Bronchial epithelial cell (primary cell): ENCODE results near the gene AHDC1. TPM values are rescaled to one million over a fixed set of nuclear protein-coding genes. Genes with fewer than 3 reads are reported as not detected.

ENCODE experiments used
- DNase-seq: peaks from one replicate; pipeline ENCODE4 v3.0.0-alpha.2; 2010; ENCODE audit warnings: low read depth
- FAIRE-seq: peaks from 2 replicates; lab custom pipeline; 2011; peaks lifted over from hg19 to GRCh38; lab: Jason Lieb, UNC
- H3K27me3 ChIP-seq: 2 replicates; pipeline ENCODE4 v1.5.1; 2011; ENCODE audit warnings: low read length; ENCODE audit not compliant: control insufficient read depth, insufficient read depth
- H3K36me3 ChIP-seq: 2 replicates; pipeline ENCODE4 v1.5.1; 2011; ENCODE audit warnings: low read length; ENCODE audit not compliant: control insufficient read depth, insufficient read depth
- H3K4me3 ChIP-seq: 2 replicates; pipeline ENCODE4 v1.5.1; 2011; ENCODE audit warnings: mild to moderate bottlenecking, low read depth, low read length, control low read depth
- CTCF ChIP-seq: IDR thresholded peaks from 2 replicates; pipeline ENCODE4 v1.5.1; 2011; ENCODE audit warnings: mild to moderate bottlenecking, moderate library complexity, low read length, control low read depth, inconsistent platforms; ENCODE audit not compliant: insufficient read depth, severe bottlenecking
- total RNA-seq: library from RNA; depleted of rRNA; stranded (reverse); fragments of >200 nt; gene quantifications from 2 replicates; pipeline ENCODE4 v1.2.1, GENCODE V29; 2014

The AHDC1 gene
- total RNA-seq, 1 donor from 2014 or later: 5.0 TPM

DNA sequence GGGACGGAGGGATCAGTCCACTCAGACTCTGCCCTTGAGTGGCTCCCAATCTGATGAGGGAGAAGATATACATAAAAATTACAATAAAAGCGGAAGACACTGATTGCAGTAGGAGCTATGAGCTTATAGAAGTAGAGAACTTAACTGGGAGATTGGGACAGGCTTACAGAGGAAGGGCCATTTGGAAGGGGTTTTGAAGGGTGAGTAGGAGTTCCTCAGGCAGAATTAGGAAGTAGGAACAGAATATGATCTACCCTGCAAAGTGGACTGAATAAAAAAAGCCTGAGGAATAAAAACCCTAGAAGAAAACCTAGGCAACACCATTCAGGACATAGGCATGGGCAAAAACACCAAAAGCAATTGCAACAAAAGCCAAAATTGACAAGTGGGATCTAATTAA, 104.8 kb downstream of the AHDC1 start:
- TF ChIP-seq CTCF: no peak
- no peak for FAIRE-seq
- no peak overlapping the region for H3K4me3 ChIP-seq
- no peak for DNase-seq
- no peaks in the 10 kb centered on the region for H3K27me3 ChIP-seq
- H3K36me3 ChIP-seq: no peaks in the 10 kb centered on the region

DNA sequence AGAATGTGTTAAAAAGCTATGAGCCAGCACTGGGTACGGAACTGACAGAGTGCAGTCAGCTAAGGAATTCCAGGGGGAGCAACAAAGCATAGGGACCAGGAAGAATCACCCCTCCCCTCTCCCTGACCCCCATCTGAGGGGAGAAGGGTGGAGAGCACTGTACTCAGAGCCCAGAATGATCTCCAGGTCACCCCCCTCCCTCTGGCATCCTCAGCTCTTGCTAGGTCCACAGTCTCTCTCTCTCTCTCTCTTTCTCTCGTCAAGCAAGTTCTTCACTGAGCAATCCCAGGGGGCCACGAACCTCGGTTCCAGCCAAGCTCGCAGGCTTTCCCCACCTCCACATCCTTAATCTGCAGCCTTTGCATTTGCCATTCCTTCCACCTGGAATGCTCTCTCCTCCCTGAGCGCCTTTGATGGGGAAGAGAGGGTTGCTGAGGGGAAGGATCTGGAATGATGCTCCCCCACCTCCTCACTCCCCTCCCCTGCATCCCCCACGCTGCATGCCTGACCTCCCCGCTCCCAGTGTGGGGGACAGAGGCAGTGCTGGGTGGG, 107.3 kb downstream of the AHDC1 start:
- H3K4me3 ChIP-seq: no peak overlapping the region
- no peak for DNase-seq
- no peak for FAIRE-seq

DNA sequence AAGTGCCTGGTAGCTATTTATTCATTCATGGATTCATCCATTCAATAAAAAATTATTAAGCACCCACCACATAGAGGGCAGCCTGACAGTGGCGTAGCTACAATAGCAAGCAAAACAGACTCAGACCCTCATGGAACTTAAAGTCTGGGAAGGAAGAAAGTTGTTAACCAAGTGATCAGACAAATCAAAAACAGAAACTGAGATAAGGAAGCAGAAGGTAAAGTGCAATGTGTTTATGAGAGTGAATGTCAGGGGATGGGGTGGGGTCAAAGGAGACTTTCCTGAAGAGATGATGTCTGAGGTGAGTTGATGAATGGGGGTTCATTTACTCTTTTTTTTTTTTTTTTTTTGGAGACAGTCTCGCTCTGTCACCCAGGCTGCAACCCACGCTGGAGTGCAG, 111.1 kb downstream of the AHDC1 start:
- no peaks in the 10 kb centered on the region for H3K27me3 ChIP-seq
- FAIRE-seq: no peak
- no peak for TF ChIP-seq CTCF
- no peak overlapping the region for H3K4me3 ChIP-seq
- DNase-seq: no peak
- peaks cover 2% of the 10 kb centered on the region for H3K36me3 ChIP-seq

More for the DNA sequence above, 107.3 kb downstream of the AHDC1 start:
- TF ChIP-seq CTCF: peak; percentile 43
- Histone ChIP-seq H3K36me3 (no peaks in the 10 kb centered on the region), H3K27me3 (no peaks in the 10 kb centered on the region)

- no peak for DNase-seq
- FAIRE-seq: no peak
- Histone ChIP-seq H3K4me3 (no peak overlapping the region), H3K36me3 (peaks cover 2% of the 10 kb centered on the region), H3K27me3 (no peaks in the 10 kb centered on the region)
- no peak for TF ChIP-seq CTCF
These were observed 111.9 kb downstream of the AHDC1 start for GRCh38 chr1:27491748-27492700.

DNA sequence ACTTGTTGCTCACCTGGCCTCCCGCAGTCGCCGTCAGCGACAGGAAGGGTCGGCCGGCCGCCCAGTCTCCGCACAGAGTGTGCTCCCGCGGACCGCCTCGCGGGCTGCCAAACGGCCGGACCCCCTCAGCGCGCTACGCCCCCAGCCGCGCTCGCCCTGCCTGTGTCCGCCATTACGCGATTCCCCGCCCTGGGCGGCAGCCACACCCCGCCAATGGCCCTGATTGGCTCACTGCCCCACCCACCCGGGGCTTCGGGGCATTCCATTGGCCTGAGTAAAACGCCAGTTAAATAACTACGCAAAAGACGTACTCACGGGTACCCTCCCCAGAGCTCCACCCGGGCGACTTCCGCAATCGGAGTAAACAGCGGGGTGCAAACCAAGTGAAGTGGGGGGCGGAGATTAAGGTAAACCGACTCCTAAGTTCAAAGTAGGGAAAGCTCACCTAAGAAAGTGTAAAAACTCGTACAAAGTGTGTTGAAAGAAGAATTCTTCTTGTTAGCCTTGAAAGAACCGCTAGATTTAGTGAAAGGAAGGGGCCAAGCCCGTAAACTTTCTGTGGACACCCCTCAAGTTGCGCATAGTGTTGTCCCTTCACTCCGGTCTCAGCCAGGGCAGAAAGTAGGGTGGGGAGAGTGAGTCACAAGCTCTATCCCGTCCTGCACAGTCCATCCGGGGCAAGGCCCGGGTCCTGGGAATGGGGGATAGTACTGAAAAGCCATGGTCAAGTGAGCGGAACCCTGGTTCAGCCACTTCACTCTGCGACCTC, 113.8 kb downstream of the AHDC1 start, which contains the start of gene WASF2:
Gene WASF2 (minus strand): TSS at position 195 of the 769 bp plus-strand sequence. CDS start 61,277 bp downstream, outside the sequence.
- peak; percentile 43 for FAIRE-seq
- peak; percentile 89 for DNase-seq
- TF ChIP-seq CTCF: no peak
- Histone ChIP-seq H3K27me3 (no peaks in the 10 kb centered on the region), H3K4me3 (peak within 1 kb of the TSS; percentile 100), H3K36me3 (peaks cover 2% of the 10 kb centered on the region)
